Adipose tissue (tissue), 3 donors: Measurements from ENCODE around the gene EFNB2. TPM values are rescaled to one million over a fixed set of nuclear protein-coding genes. Genes with fewer than 3 reads are reported as not detected.

Source experiments
- H3K27ac ChIP-seq: one replicate; pipeline ENCODE4 v1.5.1; 2013; ENCODE audit warnings: low read depth, low read length
- WGBS, 3 donors: extraction: QIAGEN DNeasy Blood & Tissue Kit; methylation state at CpG; one replicate each; pipeline ENCODE4 v1.1.7; 2013; 5-methylcytosine and 5-hydroxymethylcytosine counted together
- polyA plus RNA-seq, 3 donors: library from polyadenylated mRNA; stranded (reverse); fragments of 200-250 nt; gene quantifications; one replicate each; pipeline ENCODE4 v1.2.3, GENCODE V29; 2013
- donor health status: healthy with polysubstance abuse.
- donor health status: Bipolar disorder and iron deficiency.
- donor health status: healthy.

Gene EFNB2
- polyA plus RNA-seq, 3 donors: 3.9 to 18.3 (median 11.4) TPM

DNA sequence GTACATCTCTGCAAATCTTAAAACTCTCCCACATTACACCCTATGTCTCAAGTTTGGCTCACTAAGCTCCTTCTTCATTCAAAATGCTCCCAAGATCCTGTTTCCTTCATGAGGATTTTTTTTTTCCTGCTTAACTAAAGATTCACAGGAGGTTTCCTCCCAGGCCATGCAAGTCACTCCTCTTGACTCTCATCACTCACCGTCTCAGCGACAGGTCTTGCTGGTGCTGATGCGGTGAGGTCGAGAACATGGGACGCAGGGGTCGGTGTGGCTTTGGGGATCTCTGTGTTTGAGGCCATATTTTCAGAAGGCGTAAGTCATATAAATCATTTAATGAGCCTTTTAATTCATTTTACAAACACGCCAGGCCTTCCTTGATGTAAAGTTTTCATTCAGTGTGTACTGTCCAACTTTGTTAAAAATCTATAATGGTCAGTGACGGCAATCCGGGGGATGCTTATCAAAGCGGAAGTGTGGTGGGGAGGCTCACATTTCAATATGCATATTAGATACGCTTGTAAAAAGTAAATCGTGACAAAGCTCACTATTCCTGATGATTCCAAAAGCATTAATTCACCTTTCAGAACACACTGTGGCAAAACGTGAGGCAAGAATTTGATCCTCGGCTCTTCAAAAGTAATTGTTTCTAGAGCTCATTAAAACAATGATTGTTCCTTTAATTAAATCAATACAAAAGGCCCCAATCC lies 20.4 kb downstream of the EFNB2 start:
- WGBS, 3 donors: 81 to 88% (median 83%) methylated on average over 15 of the region's 15 CpGs
- H3K27ac ChIP-seq: no peak overlapping the region

DNA sequence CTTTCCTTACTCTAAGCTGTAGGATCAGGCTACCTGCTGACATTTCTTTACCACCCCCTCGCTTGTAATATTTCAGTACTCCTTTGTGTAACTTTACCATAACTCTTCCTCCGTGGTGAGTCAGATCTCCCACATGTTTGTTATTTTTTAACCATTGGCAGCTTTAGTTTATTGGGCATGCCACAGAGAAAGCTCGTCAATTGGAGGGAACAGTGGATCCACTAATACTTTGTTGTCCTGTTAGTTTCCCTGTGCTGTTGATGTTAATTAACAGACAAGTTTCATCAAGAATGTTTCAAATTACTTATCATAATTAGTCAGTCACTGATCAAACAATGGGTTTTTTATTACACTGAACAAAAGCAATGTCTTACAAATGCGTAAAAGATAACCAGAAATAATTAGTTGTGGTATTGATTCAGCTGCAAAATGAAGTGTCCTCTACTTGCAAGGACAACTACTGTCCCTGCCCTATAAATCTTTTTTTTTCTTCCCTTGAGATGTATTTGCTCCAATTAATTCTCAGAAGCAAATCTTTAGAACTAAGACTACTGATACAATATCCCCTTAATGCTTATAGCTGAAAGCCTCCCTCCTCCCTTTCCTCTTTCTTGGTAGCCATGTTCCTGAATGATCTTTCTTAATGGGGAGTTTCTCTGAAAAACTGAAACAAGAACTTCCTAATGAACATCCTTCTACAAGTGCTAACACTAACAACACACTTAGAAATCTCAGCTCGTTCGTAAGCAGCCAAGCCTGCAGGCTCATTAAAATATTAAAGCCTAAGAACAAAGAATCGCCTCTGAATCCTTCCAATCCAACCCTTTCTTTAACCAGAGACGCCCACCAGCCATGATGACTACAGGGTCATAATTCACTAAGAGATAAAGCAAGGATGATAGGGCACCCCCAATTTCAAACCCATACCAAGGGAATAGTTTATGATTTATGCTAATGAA lies 22.2 kb downstream of the EFNB2 start:
- no peak overlapping the region for H3K27ac ChIP-seq
- WGBS, 3 donors: 78 to 79% (median 78%) methylated on average over 8 of the region's 8 CpGs

DNA sequence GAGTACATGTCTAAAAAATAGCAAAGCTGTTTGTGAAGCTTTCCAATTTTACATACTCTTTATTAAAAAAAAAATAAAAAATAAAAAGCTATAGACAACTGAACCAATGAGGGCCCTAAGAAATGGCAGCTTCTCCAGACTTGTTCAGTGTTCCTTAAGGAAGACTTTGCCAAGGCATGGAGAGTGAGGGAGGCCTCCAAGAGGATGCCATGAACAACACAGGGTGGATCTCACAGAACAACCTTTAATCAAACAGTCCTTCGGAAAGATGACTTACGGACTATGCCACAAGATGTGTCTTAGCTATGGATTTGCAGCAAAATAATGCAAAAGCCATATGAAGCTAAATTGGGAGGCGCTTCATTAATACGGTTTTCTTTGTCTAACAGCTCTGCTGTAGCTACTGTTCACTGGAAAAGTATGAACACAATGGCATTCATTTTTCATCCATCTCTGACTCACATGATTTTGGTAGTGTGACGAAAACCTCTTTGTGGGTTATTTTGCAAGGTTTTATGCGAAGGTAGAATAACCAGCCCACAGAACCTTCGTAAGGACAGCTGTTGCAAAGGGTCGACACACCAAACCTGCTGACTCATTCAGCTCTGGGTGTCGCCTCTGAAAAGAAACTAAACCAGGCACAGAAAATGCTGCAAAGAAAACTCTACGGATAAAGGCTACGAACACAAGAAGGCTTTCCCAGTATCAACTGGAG lies 27.7 kb downstream of the EFNB2 start:
- no peak overlapping the region for H3K27ac ChIP-seq
- WGBS, 3 donors: 60 to 85% (median 64%) methylated on average over 11 of the region's 11 CpGs

DNA sequence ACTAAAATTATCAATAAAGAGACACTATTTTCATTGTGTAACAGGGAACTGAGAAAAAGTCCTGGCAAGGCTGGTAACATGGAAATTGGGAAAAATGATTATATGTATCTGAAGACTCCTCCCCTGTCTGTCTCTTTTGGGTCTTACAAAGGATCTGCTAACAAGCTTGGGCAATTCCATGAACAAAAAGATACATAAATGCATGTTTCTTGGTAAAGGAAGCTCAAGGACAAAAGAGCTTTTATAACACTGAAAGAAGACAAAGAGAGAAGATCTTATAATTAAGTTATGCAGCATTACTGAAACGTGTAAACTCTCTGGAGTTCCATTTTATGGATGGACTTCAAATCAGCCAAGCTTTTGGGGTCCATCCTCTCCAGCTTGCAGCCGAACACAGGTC lies 29.2 kb downstream of the EFNB2 start:
- no peak overlapping the region for H3K27ac ChIP-seq
- WGBS, 3 donors: 65 to 79% (median 77%) methylated on average over 2 of the region's 2 CpGs

DNA sequence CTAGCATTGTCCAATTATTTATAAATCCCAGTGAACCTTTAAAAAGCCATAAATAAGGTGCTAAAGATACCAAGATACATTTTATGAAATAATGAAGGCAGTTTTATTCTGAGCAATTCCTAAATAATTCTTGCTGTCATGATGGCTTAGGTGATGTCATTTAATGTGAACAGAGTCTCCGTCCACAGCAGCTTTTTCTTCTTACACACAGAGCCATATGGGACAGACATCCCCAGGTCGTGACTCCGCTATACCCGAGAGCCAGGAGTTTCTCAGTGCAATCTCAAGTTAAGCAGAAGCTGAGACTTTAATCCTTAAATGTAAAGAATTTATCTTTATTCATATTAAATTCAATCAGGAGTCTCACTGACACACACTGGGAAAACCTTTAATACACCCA lies 29.7 kb downstream of the EFNB2 start:
- WGBS, 3 donors: 76 to 92% (median 80%) methylated on average over 4 of the region's 4 CpGs
- H3K27ac ChIP-seq: no peak overlapping the region

DNA sequence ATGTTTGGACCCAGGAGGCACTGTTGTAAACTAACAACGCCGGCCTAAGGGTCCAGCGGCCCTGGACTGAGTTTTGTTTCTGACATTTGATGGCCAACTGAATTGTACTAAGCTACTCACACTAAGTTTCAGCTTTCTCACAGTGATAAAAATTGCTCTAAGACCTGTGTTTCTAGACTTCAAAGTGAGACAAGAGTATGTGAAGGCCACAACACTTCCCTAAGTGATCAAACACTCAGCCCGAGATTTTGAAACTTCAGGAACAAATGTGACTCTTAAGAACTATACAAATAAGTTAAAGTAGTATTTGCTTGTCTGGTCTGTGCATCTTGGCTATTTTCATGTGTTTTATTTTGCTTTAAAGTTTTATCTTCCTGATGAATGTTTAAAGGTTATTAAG lies 30.2 kb downstream of the EFNB2 start:
- H3K27ac ChIP-seq: no peak overlapping the region
- 77 to 93% (median 90%) methylated on average over 4 of the region's 4 CpGs for WGBS, 3 donors

DNA sequence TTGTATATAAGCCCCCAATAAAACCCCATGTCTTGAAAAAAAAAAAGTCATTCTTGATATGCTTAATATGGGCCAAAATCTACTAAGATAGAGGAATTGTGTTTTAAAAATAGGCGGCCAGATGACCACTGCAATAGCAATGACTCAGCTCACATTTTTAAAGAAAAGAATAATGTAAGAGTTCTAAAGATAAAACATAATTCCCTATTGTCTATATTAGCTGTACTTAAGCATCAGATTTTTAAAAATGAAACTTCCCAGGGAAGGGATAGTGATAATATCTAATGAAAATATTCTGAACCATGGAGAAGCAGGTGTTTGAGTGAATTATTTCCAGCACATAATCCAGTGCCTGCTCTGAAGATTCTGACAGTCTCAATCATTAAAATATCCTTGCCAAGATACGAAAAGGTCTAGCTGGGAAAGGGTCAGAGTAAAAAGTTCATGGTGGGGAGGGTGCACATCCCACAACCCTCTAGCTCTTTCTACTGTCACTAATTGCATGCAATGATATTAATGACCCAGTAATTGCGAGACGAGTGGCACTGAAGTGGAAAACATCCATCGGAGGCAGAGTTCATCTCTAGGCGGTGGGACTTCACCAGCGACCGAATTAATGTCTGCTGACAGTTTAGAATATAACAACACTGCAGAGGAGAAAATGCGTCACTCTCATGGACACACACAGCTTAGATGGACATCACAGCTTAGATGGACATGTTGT lies 31.6 kb downstream of the EFNB2 start:
- H3K27ac ChIP-seq: no peak overlapping the region

DNA sequence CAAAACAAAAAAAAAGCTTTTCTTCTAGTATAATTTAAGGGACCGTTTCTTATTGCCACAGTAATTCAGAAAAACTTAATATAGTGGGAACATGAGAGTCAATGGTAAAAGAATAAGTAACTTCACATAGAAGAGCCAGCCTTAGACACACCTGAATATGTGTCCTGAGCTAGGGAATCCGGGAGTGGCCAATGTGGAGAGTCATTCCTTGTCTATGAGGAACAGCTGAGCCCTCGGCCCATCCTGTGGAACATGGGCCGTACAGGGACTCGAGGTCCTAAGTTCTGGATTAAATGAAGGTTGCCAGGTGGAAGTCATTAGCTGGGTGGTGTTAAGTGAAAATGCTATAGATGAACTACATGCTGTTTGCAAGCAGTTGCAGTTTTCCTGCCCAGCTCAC lies 32.2 kb downstream of the EFNB2 start:
- WGBS, 3 donors: 81 to 88% (median 84%) methylated on average over 5 of the region's 5 CpGs
- H3K27ac ChIP-seq: no peak overlapping the region

More for the DNA sequence above, 31.6 kb downstream of the EFNB2 start:
- WGBS, 3 donors: 81 to 87% (median 87%) methylated on average over 9 of the region's 9 CpGs

DNA sequence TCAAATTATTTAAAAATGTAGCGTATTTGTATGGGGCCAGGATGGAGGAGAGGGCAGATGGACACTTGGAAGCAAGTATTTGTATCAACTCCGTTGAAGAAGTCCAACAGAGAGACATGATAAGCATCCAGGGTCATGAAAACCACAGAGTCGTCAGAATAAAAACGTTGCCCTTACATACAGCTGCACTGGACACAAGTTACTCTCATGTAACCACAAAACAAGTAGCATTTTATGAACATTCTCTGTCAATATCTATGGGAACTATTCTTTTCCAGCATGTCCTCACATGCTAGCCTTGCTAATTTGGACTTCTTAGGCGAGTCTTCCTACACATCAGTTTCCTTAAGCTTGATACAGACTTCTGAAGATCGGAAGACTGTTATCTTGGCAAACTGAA lies 35.0 kb downstream of the EFNB2 start:
- WGBS, 3 donors: 79 to 82% (median 80%) methylated on average over 6 of the region's 6 CpGs
- no peak overlapping the region for H3K27ac ChIP-seq

DNA sequence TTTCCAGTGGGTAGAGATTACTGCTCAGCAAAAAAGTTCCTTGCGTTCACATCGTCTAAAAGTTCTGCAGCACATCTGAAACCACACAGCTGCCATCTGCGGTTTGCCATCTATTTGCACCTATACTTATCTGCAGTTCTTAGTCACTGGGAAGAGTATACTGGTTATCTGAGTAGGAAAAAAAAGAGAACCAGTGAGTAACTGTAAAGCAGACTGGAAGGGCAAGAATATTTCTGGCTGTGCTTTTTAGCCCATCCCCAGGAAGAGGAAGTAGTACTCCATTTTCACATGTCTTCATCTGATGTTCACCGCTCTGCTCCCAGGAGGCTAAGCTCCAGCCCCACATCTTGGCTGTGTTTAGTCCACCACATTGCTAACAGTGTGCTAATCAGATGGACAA lies 35.6 kb downstream of the EFNB2 start:
- 42 to 74% (median 50%) methylated on average over 4 of the region's 4 CpGs for WGBS, 3 donors
- H3K27ac ChIP-seq: no peak overlapping the region

DNA sequence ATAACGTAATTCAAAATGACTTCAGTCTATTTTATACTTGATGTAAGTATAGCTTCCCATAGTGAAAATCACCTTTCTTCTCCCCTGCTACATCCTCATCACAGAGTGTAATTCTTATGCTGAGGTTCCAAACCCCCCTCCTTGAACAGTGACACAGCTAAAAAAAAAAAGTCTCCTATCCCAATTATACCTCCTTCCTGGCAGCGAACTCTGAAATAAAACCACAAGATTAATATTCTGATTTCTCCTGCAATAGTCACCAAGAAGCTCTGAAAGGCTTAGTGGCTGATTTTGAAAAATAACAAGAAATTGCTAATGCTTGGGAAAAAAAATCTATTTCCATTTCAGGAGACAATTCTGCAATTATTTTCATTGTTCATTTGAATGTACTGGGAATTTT lies 36.3 kb downstream of the EFNB2 start:
- 52 to 92% (median 56%) methylated on average over 2 of the region's 2 CpGs for WGBS, 3 donors
- H3K27ac ChIP-seq: no peak overlapping the region

DNA sequence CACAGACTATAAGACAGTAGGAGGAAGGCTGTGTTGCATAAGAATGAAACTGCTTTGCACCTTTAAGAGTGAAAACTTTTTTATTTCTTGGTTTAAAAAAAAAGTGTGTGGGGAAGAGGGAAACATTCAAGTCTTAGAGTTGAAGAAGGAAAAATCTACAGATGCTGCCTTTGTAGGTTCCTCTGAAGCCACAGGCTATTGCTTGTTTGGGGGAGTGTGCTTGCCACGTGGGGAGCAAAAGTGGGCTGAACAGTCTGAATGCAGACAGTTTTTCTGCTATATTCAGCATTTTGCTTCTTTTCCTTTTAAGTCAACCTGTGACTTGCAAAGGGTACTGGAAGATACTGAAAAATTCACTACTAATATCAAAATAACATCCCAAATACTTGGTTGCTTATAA lies 36.9 kb downstream of the EFNB2 start:
- WGBS, 3 donors: 14 to 57% (median 25%) methylated on average over 1 of the region's 1 CpG
- H3K27ac ChIP-seq: no peak overlapping the region

DNA sequence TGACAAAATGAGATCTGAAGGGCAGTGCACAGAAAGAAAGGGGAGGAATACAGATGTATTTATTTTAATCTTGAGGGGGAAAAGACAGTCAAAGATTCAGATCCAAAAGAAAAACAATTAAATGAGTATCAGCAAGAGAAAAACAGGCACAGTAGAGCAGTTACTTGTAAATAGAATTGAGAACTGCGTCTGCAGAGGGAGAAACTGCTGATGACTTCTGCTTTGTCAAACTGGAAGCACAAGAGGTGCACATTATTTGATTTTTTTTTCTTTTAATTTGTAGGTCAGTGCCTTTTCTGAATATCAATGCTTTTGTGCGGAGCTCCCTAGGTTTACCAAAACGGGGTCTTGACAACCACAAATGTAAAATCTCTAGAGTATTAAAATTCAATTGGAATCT lies 37.3 kb downstream of the EFNB2 start:
- no peak overlapping the region for H3K27ac ChIP-seq
- WGBS, 3 donors: 33 to 69% (median 36%) methylated on average over 3 of the region's 3 CpGs

DNA sequence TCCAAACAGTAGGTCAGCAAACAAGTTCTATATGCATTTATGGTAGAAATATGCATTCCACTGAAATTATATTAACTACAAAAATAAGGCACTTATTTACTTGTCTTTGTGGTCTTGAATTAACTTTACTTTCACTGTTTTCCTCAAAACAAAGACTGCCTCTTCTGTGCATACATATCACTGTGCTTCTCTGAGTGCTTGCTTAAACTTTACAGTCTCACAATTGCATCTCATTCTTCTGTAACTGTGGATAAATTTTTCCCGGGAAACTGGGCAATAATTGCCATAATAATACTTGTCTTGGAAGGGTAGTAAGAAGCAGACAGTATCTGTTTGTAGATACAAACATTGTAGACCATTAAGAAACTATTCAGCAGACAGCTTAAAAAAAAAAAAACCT lies 38.4 kb downstream of the EFNB2 start:
- no peak overlapping the region for H3K27ac ChIP-seq
- WGBS, 3 donors: 26 to 56% (median 45%) methylated on average over 1 of the region's 1 CpG

DNA sequence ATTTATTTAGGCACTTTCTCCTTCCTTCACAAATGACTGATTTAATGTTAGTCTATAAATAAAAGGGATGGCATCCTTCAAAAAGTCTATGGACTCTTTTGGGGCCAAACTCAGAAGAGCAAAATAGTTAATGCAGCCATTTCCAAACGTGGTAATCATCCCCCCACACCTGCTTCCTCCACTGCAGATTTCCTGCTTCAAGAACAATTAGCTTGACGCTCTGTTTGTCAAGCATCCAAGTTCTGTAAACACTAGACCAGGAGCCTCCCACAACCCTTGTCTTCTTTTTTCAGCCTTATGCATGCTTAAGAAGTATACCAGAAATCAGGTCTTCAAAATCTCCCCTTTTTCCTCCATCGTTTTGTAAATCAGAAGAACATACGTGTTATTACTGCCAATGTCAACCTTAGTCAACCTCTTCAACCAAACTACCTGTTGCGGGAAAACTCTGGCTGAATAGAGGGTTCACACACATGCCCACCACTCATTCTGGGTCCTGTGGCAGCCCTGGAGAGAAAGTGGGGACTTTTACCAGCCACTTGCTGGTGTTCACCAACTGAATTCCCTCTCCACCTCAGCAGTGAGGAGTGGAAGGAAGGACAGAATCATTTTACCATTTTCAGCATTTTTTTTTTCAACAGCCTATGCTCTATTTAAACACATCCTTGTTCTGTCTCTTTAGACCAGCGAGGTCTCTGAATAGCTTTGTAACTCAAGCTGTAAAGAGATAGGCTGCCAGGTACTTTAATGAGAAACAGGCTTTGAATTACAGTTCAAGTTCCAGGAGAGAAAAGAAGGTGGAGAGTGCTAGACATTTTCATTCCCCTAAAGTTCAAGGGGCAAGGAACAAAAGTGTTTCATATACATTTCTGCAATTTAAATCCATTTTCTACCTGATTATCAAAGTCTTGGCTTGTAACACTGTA lies 39.1 kb downstream of the EFNB2 start:
- WGBS, 3 donors: 39 to 54% (median 47%) methylated on average over 6 of the region's 6 CpGs

DNA sequence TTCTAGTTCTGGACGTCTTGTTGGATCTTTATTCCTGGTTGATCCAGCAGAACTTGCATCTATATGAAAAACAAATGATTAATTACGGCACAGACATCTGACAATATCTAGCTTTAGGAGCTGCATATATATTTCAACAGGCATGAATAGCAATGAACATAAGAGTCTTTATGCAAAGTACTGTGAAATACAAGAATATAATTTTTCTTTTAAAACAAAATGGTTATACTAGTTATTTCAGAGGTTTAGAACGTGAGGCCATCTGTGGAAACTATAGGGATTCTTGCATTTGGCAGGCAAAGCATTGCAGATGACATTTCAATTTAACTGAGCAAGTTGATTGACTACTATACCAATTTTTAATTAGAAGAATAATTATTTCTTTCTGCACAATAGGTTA lies 40.5 kb downstream of the EFNB2 start:
- 86 to 91% (median 89%) methylated on average over 3 of the region's 3 CpGs for WGBS, 3 donors
- no peak overlapping the region for H3K27ac ChIP-seq

More for the DNA sequence above, 39.1 kb downstream of the EFNB2 start:
- peak overlapping the region; percentile 38 for H3K27ac ChIP-seq

DNA sequence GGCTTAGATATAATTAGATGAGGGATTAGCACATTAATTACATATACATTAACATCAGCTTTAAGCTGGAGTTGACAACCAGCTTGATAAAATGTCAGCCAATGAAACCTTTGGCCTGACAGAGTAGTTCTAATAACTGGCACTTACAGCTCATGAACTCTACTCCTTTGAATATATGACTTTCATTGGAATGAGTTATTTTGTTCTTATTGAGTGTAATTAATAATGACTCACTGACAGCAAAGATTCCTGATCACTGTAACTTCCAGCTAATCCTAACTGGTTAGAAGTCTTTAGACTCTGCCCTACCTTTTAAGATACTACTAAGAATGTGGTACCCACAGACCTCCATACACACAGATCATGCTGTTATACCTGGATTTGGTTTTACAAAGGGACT lies 41.0 kb downstream of the EFNB2 start:
- H3K27ac ChIP-seq: no peak overlapping the region
